K562 (cell line): ENCODE results near the gene ZFYVE28. TPM values are rescaled to one million over a fixed set of nuclear protein-coding genes. Genes with fewer than 3 reads are reported as not detected.

ENCODE experiments used
- ATAC-seq: fragments of 200-7000 bp; cut with Tn5 transposase; 3 replicates; pipeline ENCODE4 v1.9.1; 2020; ENCODE audit warnings: moderate library complexity
- BruUV-seq: library from RNA; stranded (reverse); fragments of 400-500 nt; replicated peaks from 2 replicates; lab custom pipeline; 2021; lab: Mats Ljungman, UMichigan
- CTCF ChIA-PET: fragments of 300-600 bp; formaldehyde crosslinking; extraction: SDS; loops from one replicate; lab custom pipeline; 2021; ENCODE audit warnings: low intra/inter-chr PET ratio; lab: Yijun Ruan, JAX
- POLR2A ChIA-PET: fragments of 300-600, 350-650 bp; sonication (Branson Sonifier 250); formaldehyde crosslinking; extraction: SDS; loops from one replicate; lab custom pipeline; 2021; ENCODE audit warnings: antibody characterized with exemption, inconsistent platforms; lab: Yijun Ruan, JAX
- DNase-seq, 4 experiments: peaks; one replicate each; pipeline versions ENCODE4 v3.0.0 to v3.0.0-alpha.2; 2011 to 2018; ENCODE audit warnings: low spot score in 3 of 4, mixed read lengths in 3 of 4; ENCODE audit errors: extremely low read depth in 1 of 4
- FAIRE-seq: peaks from 2 replicates; lab custom pipeline; 2011; peaks lifted over from hg19 to GRCh38; lab: Jason Lieb, UNC
- H2AFZ ChIP-seq: 2 replicates; pipeline ENCODE4 v1.6.0; 2011; ENCODE audit warnings: low read depth, low read length, control low read depth, inconsistent platforms
- H3K27ac ChIP-seq: fragments of 200-600 bp; 3 replicates; pipeline ENCODE4 v1.8.0; 2011; ENCODE audit warnings: low read depth, mild to moderate bottlenecking, control low read depth, inconsistent platforms, low read length, moderate library complexity, mixed read lengths; ENCODE audit errors: extremely low read depth
- H3K27me3 ChIP-seq, 2 experiments: fragments of 300-600 bp in 1 of 2; 2 replicates in 1 of 2; 3 replicates in 1 of 2; pipeline versions ENCODE4 v1.6.0 to v1.8.0; 2011; ENCODE audit warnings: inconsistent platforms in 2 of 2, low read length in 2 of 2, mild to moderate bottlenecking in 1 of 2, mixed read lengths in 1 of 2, moderate library complexity in 1 of 2; ENCODE audit not compliant: control insufficient read depth in 2 of 2, insufficient read depth in 2 of 2
- H3K36me3 ChIP-seq: fragments of 300-600 bp; 3 replicates; pipeline ENCODE4 v1.8.0; 2011; ENCODE audit warnings: mild to moderate bottlenecking, low read length, inconsistent platforms; ENCODE audit not compliant: control insufficient read depth, insufficient read depth
- H3K4me1 ChIP-seq, 2 experiments: fragments of 200-600 bp in 1 of 2; replicated peaks in 1 of 2; 2 replicates in 1 of 2; 3 replicates in 1 of 2; pipeline versions ENCODE4 v1.5.1 to v1.8.0; 2011; ENCODE audit warnings: inconsistent platforms in 2 of 2, low read length in 2 of 2, mild to moderate bottlenecking in 1 of 2, mixed read lengths in 1 of 2, moderate library complexity in 1 of 2; ENCODE audit not compliant: control insufficient read depth in 2 of 2, insufficient read depth in 2 of 2
- H3K4me2 ChIP-seq: 2 replicates; pipeline ENCODE4 v1.6.1; 2011; ENCODE audit warnings: low read length, control low read depth, inconsistent platforms, mixed read lengths; ENCODE audit not compliant: insufficient read depth
- H3K4me3 ChIP-seq: fragments of 200-600 bp; sonication (generic), shearing (Covaris generic); 2 replicates; pipeline ENCODE4 v1.5.1; 2016; ENCODE audit warnings: control low read depth, inconsistent platforms
- H3K79me2 ChIP-seq: fragments of 200-600 bp; 3 replicates; pipeline ENCODE4 v1.8.0; 2011; ENCODE audit warnings: low read length, inconsistent platforms; ENCODE audit not compliant: control insufficient read depth, insufficient read depth
- H3K9ac ChIP-seq, 2 experiments: 2 replicates each; pipeline versions ENCODE4 v1.6.0 to v1.6.1; 2011; ENCODE audit warnings: low read depth in 2 of 2, low read length in 2 of 2, control low read depth in 1 of 2, inconsistent platforms in 1 of 2, mild to moderate bottlenecking in 1 of 2, mixed read lengths in 1 of 2; ENCODE audit not compliant: insufficient read depth in 1 of 2
- H3K9me1 ChIP-seq: one replicate; pipeline ENCODE4 v1.6.0; 2011; ENCODE audit warnings: inconsistent platforms, mild to moderate bottlenecking, low read length, moderate library complexity; ENCODE audit not compliant: control insufficient read depth, insufficient read depth
- H3K9me3 ChIP-seq: replicated peaks from 2 replicates; pipeline ENCODE4 v1.5.1; 2011; ENCODE audit warnings: low read depth, low read length, inconsistent platforms; ENCODE audit not compliant: control insufficient read depth, insufficient read depth
- H4K20me1 ChIP-seq: replicated peaks from 2 replicates; pipeline ENCODE4 v1.6.1; 2011; ENCODE audit warnings: low read length, inconsistent platforms, mixed read lengths; ENCODE audit not compliant: control insufficient read depth, insufficient read depth
- GTF2F1 ChIP-seq: IDR thresholded peaks from 2 replicates; pipeline ENCODE4 v1.6.1; 2011; ENCODE audit warnings: low read depth, low read length, improper control_type of control experiment
- RAD21 ChIP-seq, 2 experiments: fragments of 250-450 bp in 1 of 2; fragments of 450-650 bp in 1 of 2; sonication (Bioruptor Pico) in 1 of 2; formaldehyde crosslinking in 1 of 2; IDR thresholded peaks in 1 of 2; conservative IDR thresholded peaks in 1 of 2; 2 replicates each; pipeline versions ENCODE4 v1.4.0 to v1.8.0; 2020 to 2022; ENCODE audit warnings: mild to moderate bottlenecking in 2 of 2, moderate library complexity in 1 of 2
- ZBTB7A ChIP-seq: IDR thresholded peaks from 2 replicates; pipeline ENCODE4 v1.6.1; 2011; ENCODE audit warnings: low read depth, mild to moderate bottlenecking, low read length, moderate library complexity, borderline replicate concordance; ENCODE audit not compliant: control insufficient read depth
- WGBS: fragments of 100-300 bp; shearing (Covaris generic); methylation state at CpG from one replicate; pipeline ENCODE4 v1.1.6; 2016; ENCODE audit warnings: low coverage, mixed read lengths; ENCODE audit not compliant: insufficient coverage; ENCODE audit errors: missing lambda C conversion rate; 5-methylcytosine and 5-hydroxymethylcytosine counted together
- in situ Hi-C: fragments of 300-500 bp; cut with MboI; formaldehyde crosslinking; loops from 4 replicates; pipeline ENCODE4 v1.15.0; 2018; ENCODE audit warnings: inconsistent platforms, mixed read lengths
- intact Hi-C: fragments of 100-400 bp; cut with micrococcal nuclease; formaldehyde crosslinking; loops from 2 replicates; pipeline ENCODE4 v1.14.2; 2022
- polyA plus RNA-seq, 8 experiments: library from polyadenylated mRNA; depleted of rRNA in 4 of 8; stranded (reverse) in 5 of 8; unstranded in 3 of 8; fragments of >200 nt; fragmentation: Nextera tagmentation in 2 of 8; fragmentation: Illumina TruSeq in 1 of 8; extraction: Ambion mirVana in 2 of 8; extraction: Trizol in 1 of 8; gene quantifications; 2 replicates each; pipeline versions ENCODE4 v1.2.1 to v1.2.3, GENCODE V29; 2011 to 2014; ENCODE audit warnings: inconsistent platforms in 1 of 8, missing spikeins in 1 of 8
- total RNA-seq, 7 experiments: library from RNA; depleted of rRNA in 6 of 7; stranded (reverse); fragments of >200 nt in 6 of 7; fragmentation: Illumina TruSeq in 2 of 7; extraction: Trizol in 2 of 7; gene quantifications; 2 replicates each; pipeline versions ENCODE4 v1.2.1 to v1.2.3, GENCODE V29; 2011 to 2021; ENCODE audit warnings: low replicate concordance in 1 of 7
- TF ChIP-seq, protein P1 (sequence below), 2 experiments: fragments of 450-650 bp; formaldehyde crosslinking in 1 of 2; IDR thresholded peaks; 2 replicates each; pipeline versions ENCODE4 v1.4.0 to v1.6.1; 2014 to 2020; ENCODE audit warnings: mild to moderate bottlenecking in 2 of 2, borderline replicate concordance in 1 of 2, low read depth in 1 of 2
- TF ChIP-seq, protein P2 (sequence below), 3 experiments: IDR thresholded peaks in 2 of 3; conservative IDR thresholded peaks in 1 of 3; 2 replicates each; pipeline ENCODE4 v1.5.1; 2011 to 2012; ENCODE audit warnings: low read length in 3 of 3, mild to moderate bottlenecking in 3 of 3, control low read depth in 2 of 3, improper control_type of control experiment in 1 of 3, inconsistent platforms in 1 of 3, low read depth in 1 of 3, mixed read lengths in 1 of 3, moderate library complexity in 1 of 3; ENCODE audit not compliant: insufficient read depth in 2 of 3

The ZFYVE28 gene
- total and polyA plus RNA-seq, 9 of the 15 experiments (the other 6 are each of a cell fraction or from before 2014, with no cell fraction given): 1.3 to 24.8 (median 8.9) TPM

DNA sequence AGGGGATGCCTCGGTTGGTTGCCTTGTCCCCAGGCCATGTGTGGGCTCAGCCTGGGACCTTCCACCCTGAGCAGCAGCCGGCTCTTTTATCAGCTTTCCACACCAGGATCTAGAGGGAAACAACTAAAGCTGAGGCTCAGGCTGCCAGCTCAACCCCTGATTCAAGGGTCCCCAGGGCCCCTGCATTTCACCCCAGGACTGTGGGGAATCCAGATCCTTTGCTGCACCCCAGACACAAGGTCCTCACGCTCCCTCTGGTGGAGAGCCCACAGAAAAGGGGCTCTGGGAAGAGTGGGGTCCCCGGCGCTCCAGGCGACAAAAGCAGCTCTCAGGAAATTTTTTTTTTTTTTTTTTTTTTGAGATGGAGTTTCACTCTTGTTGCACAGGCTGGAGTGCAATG is 64.3 kb downstream of the ZFYVE28 start:
- CTCF ChIA-PET: interaction anchor here (0.6 kb wide), 1 partner anchor 122 kb away, joined by 3 read pairs; no protein-coding TSS in a partner anchor
- Histone ChIP-seq H3K4me2 (no peak overlapping the region), H3K79me2 (peaks cover 14% of the 10 kb centered on the region), H3K9me1 (peaks cover 5% of the 10 kb centered on the region), H3K4me1 (peaks cover 0 to 35% of the 10 kb centered on the region in 2 experiments; a peak in 2 of 5 replicates), H3K36me3 (peaks cover 4% of the 10 kb centered on the region; the same call in 1 of the 3 replicates), H3K9me3 (no peaks in the 10 kb centered on the region), H3K27me3 (no peaks in the 10 kb centered on the region), H3K9ac (peak overlapping the region in 1 of 2 experiments; percentile 58; a peak in 2 of 4 replicates), H2AFZ (no peak overlapping the region), H4K20me1 (no peaks in the 10 kb centered on the region; the same call in 1 of the 2 replicates), H3K4me3 (no peak overlapping the region), H3K27ac (no peak overlapping the region)
- in situ Hi-C loops (no loop called here), intact Hi-C loops (loop anchor here (5.0 kb wide), 1 partner anchor 132 kb away; no protein-coding TSS in a partner anchor)
- no peak for FAIRE-seq
- POLR2A ChIA-PET: interaction anchor here (0.6 kb wide), 1 partner anchor 1392 kb away, joined by 3 read pairs; no protein-coding TSS in a partner anchor
- BruUV-seq: no TSS peak
- 75% methylated on average over 6 of the region's 6 CpGs for WGBS
- TF ChIP-seq, protein P1, sequence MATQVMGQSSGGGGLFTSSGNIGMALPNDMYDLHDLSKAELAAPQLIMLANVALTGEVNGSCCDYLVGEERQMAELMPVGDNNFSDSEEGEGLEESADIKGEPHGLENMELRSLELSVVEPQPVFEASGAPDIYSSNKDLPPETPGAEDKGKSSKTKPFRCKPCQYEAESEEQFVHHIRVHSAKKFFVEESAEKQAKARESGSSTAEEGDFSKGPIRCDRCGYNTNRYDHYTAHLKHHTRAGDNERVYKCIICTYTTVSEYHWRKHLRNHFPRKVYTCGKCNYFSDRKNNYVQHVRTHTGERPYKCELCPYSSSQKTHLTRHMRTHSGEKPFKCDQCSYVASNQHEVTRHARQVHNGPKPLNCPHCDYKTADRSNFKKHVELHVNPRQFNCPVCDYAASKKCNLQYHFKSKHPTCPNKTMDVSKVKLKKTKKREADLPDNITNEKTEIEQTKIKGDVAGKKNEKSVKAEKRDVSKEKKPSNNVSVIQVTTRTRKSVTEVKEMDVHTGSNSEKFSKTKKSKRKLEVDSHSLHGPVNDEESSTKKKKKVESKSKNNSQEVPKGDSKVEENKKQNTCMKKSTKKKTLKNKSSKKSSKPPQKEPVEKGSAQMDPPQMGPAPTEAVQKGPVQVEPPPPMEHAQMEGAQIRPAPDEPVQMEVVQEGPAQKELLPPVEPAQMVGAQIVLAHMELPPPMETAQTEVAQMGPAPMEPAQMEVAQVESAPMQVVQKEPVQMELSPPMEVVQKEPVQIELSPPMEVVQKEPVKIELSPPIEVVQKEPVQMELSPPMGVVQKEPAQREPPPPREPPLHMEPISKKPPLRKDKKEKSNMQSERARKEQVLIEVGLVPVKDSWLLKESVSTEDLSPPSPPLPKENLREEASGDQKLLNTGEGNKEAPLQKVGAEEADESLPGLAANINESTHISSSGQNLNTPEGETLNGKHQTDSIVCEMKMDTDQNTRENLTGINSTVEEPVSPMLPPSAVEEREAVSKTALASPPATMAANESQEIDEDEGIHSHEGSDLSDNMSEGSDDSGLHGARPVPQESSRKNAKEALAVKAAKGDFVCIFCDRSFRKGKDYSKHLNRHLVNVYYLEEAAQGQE (IDR thresholded peaks at IDR 0.05; ENCODE audit: borderline replicate concordance): peak; percentile 20; the same call in 1 of the 2 replicates
- TF ChIP-seq, protein P1 (CRISPR knock-in tag; IDR thresholded peaks at IDR 0.05; ENCODE audit: low read depth): no peak
- TF ChIP-seq ZBTB7A (peak; percentile 72; the same call in 1 of the 2 replicates), GTF2F1 (no peak), RAD21 (CRISPR knock-in tag; conservative IDR thresholded peaks at IDR 0.05 in 1 of 2, IDR thresholded peaks at IDR 0.05 in 1 of 2) (peak in 1 of 2 experiments; percentile 31; a peak in 2 of 4 replicates)
- TF ChIP-seq, protein P2, sequence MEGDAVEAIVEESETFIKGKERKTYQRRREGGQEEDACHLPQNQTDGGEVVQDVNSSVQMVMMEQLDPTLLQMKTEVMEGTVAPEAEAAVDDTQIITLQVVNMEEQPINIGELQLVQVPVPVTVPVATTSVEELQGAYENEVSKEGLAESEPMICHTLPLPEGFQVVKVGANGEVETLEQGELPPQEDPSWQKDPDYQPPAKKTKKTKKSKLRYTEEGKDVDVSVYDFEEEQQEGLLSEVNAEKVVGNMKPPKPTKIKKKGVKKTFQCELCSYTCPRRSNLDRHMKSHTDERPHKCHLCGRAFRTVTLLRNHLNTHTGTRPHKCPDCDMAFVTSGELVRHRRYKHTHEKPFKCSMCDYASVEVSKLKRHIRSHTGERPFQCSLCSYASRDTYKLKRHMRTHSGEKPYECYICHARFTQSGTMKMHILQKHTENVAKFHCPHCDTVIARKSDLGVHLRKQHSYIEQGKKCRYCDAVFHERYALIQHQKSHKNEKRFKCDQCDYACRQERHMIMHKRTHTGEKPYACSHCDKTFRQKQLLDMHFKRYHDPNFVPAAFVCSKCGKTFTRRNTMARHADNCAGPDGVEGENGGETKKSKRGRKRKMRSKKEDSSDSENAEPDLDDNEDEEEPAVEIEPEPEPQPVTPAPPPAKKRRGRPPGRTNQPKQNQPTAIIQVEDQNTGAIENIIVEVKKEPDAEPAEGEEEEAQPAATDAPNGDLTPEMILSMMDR (IDR thresholded peaks at IDR 0.05 in 2 of 3, conservative IDR thresholded peaks at IDR 0.05 in 1 of 3; ENCODE audit: insufficient read depth in 2 of 3, low read depth in 1 of 3, low read length in 3 of 3): peak in 2 of 3 experiments; percentile 49 to 51; a peak in 4 of 6 replicates
- peak; percentile 23 to 53 (median 49) for DNase-seq
- peak; percentile 56; the same call in 2 of the 3 replicates for ATAC-seq
